ELR (cell line): ENCODE data around the gene CFAP61.
A peak's percentile ranks its signal among the peaks of the same experiment; 100 is the strongest.
"Not testable (repeated sequence)": the region's sequence is repeated elsewhere in the genome, so short reads cannot be mapped to it uniquely, and the experiment has no call there.

Experiments used
- DNase-seq: peaks from one replicate; pipeline ENCODE4 v3.0.0-alpha.2; 2015; ENCODE audit warnings: low read depth

CFAP61 gene

GRCh38 chr20:20235681-20236080, 183.3 kb downstream of the CFAP61 start:
- DNase-seq: no peak

- peak; percentile 55 for DNase-seq
Observed at GRCh38 chr20:20237093-20237959, 185.0 kb downstream of the CFAP61 start.

DNA sequence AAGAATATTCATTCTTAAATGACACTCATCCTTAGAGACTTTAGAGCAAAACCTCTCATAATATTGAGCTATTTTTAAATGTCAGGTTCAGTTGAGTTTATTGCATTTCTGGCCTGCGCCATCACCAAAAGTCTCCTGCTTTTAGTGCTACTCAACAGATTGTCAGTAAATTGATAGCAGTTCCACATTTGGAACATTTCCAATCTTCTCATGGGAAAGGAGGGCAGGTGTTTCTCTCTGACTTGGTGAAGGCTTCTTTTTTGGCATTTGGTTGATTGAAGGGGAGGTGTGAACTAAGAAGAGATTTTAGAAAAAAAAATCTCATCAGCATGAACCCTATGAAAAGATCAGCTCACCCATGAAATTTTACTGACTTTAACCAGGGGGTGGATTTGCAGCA, 189.6 kb downstream of the CFAP61 start:
- no peak for DNase-seq

DNA sequence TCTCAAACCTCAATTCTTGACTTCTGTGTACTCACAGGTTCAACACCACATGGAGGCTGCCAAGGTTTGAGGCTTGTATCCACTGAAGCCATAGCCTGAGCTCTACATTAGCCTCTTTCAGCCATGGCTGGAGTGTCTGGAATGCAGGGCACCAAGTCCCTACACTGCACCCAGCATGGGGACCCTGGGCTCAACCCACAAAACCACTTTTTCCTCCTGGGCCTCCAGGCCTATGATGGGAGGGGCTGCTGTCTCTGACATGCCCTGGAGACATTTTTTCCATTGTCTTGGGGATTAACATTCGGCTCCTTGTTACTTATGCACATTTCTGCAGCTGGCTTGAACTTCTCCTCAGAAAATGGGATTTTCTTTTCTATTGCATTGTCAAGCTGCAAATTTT, 192.1 kb downstream of the CFAP61 start:
- DNase-seq: not testable (repeated sequence)

DNA sequence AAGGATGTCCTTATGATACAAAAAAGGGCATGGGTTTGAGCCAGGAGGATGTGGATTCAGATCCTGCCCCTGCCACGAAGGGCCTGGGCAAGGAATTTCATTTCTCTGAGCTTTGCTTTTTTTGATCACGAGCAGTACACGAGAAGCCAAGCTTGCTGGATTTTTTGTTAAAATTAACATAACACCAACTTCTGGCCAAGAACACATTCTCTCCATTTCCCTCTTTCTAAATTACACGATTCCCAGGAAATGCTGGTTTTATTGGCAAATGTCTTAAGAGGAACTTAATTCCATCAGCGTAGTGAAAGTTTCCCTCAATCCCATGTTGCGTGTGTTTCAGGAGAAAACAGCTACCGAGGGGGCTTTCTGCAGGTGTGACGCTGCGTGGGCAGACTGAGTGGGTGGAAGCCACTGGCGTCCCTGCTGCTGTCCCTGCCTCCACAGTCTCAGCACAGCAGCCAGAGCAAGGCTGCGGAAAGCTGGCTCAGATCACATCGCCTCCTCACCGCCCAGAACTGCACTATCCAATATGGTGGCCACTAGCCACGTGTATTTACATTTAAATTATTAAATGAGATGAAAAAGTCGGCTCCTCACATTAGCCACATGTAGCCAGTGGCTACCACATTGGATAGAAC, 194.8 kb downstream of the CFAP61 start:
- DNase-seq: no peak

DNA sequence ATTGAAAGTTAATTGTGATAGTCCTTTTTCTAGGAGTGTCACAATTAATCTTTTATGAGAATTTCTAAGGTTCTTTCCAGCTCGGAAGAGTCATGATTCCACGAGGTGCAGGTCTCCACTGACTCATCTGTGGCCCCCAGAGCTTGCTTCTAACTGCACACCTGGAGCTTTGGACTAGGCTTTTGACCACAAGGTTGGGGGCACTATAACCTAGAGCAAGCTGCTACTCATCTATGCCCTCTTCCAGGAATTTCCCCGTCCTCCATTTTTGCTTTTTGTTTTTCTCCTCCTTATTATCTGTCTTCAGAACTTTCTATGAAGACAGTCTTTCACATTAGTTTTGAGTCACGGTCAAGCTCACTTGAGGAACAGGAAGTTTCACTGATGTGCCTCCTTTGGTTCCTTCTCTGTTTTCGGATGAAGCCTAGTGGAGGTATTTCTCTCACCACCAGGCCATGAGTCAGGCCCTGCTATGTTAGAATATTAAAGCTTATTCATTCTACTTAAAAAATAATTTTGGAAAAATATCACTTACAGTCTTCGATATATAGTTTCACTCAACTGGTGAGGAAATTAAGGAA, 196.4 kb downstream of the CFAP61 start:
- no peak for DNase-seq

GRCh38 chr20:20251317-20251716, 199.0 kb downstream of the CFAP61 start:
- no peak for DNase-seq

DNA sequence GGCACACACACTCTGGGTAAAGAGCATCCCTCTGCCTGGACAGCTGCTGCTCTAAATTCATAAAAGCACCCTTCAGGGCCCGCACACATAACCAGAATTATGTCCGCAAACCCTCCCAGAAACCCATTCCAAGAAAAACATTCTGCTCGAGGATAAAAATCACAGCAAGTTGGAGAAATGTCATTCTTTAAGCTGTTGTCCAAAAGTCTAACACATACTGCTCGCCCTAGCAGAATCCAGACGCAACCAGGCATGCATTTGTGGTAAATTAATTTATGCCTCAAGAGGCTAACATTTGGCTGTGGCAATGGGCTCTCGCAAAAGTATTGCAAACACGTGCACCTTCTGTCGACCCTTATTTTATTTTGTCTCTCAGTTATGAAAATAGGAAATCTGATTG, 199.5 kb downstream of the CFAP61 start:
- no peak for DNase-seq

GRCh38 chr20:20253039-20253743, 200.9 kb downstream of the CFAP61 start:
- DNase-seq: no peak

GRCh38 chr20:20253744-20254330, 201.5 kb downstream of the CFAP61 start:
- DNase-seq: no peak

DNA sequence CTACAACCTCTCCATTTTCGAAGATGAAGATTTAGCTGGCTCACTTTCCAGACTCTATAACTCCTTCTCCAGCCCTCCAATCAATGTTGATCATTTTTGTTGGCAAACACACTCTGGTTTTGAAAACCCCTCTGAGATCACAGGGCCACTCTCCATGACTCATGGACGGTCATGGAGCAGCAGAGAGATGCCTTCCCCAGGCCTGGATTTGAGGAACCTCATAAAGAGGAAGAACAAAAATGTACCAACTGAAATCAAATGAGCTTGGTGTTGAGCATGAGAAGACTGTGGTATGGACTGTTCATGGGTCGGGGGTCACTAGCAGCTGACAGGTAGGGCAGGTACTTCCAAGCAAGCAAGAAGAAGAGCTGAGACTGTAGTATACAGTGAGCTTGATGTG, 202.8 kb downstream of the CFAP61 start:
- DNase-seq: no peak

DNA sequence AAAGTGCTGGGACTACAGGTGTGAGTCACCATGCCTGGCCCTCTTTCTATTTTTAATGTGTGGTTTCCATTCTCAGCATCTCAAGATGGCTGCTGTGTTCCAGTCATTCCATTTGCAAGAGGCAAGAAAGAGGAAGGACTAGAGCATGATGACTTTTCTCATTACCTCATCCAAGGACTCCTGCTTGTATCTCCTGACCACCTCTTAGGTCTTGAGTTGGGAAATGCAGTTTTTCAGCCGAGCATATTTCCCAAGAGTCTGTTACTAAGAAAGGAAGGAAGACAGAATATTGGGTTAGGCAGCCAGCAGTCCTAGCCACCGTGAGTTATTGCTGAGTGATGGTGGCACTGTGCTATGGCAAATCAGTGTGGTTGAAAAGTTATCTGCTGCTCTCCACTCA, 207.2 kb downstream of the CFAP61 start:
- DNase-seq: peak; percentile 2

DNA sequence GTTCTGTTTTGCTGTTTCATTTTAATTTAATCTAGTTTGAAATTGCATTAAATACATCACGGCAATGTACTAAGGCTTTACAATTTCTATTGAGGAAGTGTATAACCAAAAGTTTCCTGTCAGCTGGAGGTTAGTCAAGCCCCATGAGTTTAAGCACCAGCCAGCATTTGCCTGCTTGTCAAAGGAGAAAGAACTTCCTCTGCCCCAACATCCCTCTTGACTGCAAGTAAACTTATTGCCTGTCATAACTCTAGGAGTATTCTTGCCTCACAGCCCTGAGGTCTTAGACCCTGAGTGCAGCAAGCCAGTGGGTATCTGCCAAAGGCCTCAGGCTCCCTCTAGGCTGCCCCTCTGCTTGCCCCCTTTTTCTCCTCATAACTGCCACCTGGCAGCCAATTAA, 208.8 kb downstream of the CFAP61 start:
- DNase-seq: no peak

DNA sequence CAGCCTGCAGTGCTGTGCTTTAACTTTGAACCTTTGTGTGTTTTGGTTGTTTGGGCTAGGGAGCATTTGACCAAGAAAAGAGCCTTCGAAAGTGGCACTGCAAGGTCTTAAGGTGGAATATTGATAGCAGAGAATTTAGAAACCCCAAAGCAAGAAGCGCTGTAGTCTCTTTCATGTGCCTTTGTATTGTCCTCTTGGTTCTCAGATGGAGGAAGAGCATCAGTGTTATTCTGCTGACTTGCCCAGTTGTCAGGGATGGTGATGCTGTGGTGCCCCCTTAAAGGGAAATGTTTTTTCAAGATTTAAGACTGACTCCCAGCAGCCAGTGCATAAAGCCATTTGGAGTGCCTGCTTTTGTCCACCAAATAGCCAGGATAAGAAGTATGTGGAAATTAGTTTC, 212.9 kb downstream of the CFAP61 start:
- no peak for DNase-seq

DNA sequence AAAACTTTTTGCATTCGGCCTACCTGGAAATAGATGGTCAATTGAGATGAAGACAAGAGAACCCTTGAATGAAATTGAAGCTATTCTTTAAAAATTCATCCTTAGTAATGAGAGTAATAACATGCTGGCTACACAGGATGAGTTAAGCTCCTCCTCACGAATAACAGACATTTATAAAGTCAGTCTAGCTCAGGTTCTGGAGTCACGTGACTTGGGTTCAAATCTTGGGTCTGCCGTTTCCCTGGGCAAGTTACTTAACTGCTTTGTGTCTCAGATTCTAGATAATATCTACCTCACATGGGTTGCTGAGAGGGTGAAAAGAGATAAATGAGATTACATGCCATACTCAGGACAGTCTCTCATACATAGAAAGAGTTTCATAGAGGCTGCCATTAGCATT, 214.2 kb downstream of the CFAP61 start:
- DNase-seq: no peak

DNA sequence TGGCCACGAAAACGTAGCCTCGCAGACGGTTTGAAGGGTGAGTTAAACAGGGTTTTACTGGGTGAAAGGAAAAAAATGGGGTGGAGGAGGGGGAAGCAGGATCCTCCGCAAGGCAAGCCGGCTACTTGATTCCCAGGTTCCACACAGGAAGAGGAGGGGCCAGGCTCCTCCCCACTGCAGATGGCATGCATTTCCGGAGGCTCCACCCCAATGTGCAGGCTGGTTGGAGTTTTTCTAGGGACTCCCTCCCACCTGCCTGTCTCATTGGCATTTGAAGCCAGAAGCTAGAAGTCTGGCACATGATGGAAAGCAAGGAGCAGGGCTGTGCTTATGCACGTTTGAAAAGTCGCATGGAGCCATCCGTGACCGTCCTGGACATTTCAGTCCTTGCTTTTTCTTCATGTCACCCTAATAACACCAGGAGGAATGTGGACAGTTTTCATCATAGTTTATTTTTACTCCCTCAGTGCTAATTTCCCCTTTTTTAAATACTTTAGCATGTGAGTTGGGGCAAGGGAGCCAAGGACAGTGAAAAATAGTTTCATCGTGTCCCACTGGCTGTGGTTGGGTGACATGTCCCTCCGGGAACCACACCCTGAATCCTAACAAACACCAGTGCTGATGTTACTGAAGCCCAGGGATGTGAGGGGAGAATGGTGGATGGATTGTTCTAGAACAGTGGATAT, 215.5 kb downstream of the CFAP61 start:
- DNase-seq: no peak

- DNase-seq: no peak
Observed at GRCh38 chr20:20271271-20271670, 218.9 kb downstream of the CFAP61 start.

GRCh38 chr20:20272686-20273085, 220.4 kb downstream of the CFAP61 start:
- no peak for DNase-seq

- DNase-seq: peak; percentile 7
Observed at GRCh38 chr20:20273286-20273685, 221.0 kb downstream of the CFAP61 start.

DNA sequence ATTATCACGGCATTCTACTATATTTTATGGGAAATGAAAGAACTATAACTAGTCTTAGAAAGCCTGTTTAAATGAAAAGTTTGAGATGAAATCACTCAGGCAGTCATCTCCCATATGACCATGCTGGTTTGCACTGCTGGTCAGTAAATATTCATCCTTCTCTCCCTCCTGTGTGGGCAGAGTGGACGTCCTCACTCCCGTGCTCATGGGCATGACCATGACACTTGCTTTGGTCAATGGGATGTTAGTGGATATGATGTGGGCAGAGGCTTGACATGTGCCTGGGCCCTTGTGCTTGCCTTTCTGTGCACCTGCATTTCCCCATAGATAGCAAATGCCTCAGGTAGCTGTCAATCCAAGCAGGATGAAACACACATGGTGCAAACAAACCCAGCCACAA, 222.5 kb downstream of the CFAP61 start:
- no peak for DNase-seq

DNA sequence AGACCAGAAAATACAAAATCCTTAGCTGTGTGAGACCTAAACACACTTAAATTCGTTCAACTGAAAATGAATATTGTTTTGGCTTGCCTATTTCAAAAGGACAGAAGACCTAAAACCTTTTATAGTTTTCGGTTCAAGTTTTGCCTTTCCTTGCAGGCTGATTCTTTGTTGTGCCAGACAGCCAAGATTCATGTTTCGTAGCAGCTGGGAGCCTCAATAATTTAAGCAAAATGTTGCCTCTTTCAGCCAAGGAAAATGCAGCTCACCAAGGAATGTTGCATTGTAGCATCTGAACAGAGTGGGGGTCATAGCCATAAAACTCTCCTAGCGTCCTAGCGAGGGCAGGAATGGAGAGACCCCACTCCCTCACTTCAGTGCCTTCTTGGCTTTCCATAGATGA, 223.3 kb downstream of the CFAP61 start:
- DNase-seq: no peak
